ENCODE results near the gene NME1. TPM values are rescaled to one million over a fixed set of nuclear protein-coding genes. Genes with fewer than 3 reads are reported as not detected.

NME1 gene
- 600 to 775 TPM (median 719 TPM) in 5 replicates for total RNA-seq (2022; extraction: Qiagen RNA extraction)

DNA sequence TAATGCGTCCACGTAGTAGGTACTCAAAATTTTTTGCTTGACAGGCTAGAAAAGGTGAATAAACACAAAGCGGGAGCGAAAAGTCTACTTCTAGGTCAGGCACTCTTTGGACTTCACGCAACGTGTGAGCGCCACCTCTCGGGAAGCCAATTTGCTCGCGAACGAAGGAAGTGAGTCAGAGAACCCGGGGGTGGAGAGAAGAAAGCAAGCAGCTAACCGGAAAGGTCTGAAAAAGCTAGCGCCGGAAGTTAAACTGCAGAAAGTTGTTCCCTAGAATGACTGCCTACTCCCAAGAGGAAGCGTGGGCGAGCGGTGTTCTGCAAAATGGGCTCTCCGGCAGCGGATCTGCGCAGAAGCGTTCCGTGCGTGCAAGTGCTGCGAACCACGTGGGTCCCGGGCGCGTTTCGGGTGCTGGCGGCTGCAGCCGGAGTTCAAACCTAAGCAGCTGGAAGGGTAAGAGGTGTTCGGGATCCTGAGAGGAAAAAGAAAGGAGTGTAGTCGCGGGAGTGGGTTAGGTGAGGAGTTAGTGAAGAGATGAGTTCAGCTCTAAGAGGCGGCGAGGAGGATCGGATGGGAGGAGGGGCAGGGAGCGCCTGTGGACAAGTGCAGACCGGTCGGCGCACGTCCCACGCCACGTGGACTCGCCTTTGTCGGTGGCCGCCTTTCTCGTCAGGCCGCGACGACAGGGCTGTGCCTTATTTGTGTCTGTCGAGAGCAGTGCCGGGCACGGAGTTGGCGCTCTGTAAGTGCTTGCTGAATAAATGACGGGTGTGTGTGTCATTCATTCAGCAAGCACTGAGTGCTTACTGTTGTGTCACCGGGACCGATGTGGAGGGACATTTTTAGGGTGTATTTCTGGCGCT is at the start of gene NME1:
TSS of gene NME1 (plus strand) at position 350 of the 863 bp plus-strand sequence. CDS start 2,096 bp downstream, outside the sequence.

DNA sequence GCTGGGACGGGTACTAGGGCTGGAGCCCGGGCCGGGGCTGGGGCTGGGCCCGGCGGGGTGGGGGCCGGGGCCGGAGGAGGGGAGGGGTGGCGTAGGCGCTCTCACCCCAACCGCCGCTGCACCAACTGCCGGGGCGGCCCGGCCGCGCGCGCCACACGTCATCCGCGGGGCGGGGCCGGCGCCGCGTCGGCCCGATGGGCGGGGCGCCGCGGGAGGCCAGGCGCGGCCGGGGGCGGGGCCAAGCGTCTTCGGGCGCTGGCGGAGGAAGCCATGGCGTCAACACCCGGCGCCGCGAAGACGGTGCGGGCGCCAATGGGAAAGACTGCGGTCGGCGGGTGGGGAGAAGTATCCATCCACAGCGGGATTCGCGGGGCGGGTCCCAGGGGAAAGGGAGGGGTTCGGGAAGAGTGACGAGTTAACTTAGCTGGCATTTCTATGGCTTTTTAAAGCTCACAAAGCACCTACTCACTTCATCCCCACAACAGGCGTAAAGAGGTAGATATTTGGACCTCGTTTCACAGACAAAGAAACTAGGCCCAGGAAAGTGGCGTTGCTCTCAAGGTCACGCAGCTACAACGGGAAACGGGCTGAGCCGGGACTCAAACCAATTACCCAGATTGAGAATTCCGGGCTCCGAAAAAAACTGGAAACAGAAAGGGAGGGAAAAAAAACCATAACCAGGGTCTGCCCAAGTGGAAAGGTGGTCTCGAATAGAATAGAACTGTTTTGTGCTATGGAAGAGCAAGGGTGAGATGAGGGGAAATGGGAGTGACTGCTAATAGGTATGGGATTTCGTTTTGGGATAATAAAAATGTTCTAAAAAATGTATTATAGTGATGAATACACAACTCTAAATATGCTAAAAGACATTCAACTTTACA is 32.4 kb upstream of the NME1 start, which contains the start of gene SPAG9:
TSS of gene SPAG9 (minus strand) at position 130 of the 881 bp plus-strand sequence. CDS start 212 bp downstream, outside the sequence.

DNA sequence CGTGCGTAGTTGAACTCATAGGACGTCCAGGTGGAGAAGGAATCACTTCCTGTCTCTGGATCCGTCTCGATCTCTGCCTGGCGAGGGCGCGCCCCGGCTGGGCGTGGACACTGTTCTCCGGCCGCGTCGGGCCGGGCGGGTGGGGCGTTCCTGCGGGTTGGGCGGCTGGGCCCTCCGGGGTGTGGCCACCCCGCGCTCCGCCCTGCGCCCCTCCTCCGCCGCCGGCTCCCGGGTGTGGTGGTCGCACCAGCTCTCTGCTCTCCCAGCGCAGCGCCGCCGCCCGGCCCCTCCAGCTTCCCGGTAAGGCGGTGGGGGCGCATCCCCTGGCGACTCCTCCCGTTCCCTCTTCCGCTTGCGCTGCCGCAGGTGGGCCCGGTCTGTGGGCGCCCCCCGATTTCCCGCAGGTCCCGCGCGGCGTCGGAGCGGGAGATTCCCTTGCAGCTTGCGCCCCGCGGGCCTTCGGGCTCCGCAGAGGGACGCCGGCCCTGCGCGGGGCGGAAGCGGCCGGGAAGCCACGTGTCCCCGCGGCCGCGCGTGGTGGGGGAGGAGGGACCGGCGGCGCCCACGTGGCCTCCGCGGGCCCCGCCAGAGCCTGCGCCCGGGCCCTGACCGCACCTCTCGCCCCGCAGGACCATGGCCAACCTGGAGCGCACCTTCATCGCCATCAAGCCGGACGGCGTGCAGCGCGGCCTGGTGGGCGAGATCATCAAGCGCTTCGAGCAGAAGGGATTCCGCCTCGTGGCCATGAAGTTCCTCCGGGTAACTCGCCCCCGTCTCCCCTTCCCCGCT is 13.0 kb downstream of the NME1 start, which contains the start of gene NME2:
TSS of gene NME2 (plus strand) at position 214 of the 789 bp plus-strand sequence. CDS start at position 634, 420 bp downstream.

Other genes with a start within 250 kb of the NME1 start
- gene SPAG9, start 32.7 kb upstream of the NME1 start, total RNA-seq (2022; extraction: Qiagen RNA extraction): 78.7 to 91.6 TPM (median 81.9 TPM) in 5 replicates
- 1,708 to 1,916 TPM (median 1,843 TPM) in 5 replicates for gene NME2, start 12.9 kb downstream of the NME1 start, total RNA-seq (2022; extraction: Qiagen RNA extraction)
- 4.3 to 5.8 TPM (median 5.7 TPM) in 5 replicates for gene MBTD1, start 106.5 kb downstream of the NME1 start, total RNA-seq (2022; extraction: Qiagen RNA extraction)
- 69.7 to 77.5 TPM (median 74.1 TPM) in 5 replicates for gene UTP18, start 107.0 kb downstream of the NME1 start, total RNA-seq (2022; extraction: Qiagen RNA extraction)